Anterior cingulate cortex (tissue), 58 donors: ENCODE measurements around the gene ANXA2R.
"Not testable (repeated sequence)": the region's sequence is repeated elsewhere in the genome, so short reads cannot be mapped to it uniquely, and the experiment has no call there.

Source experiments
- DNase-seq, 58 donors: peaks; one replicate each; lab custom pipeline; 2025; lab: John Stamatoyannopoulos, UW

The ANXA2R gene

GRCh38 chr5:43036856-43037635 is 3.1 kb downstream of the ANXA2R start:
- no peak for DNase-seq

GRCh38 chr5:43036409-43036808 is 3.7 kb downstream of the ANXA2R start:
- no peak for DNase-seq

- DNase-seq: no peak
Observed at GRCh38 chr5:43034591-43034968, 5.5 kb downstream of the ANXA2R start.

GRCh38 chr5:43033841-43034590 is 6.1 kb downstream of the ANXA2R start:
- no peak for DNase-seq

GRCh38 chr5:43027054-43027785 is 12.9 kb downstream of the ANXA2R start:
- no peak for DNase-seq

GRCh38 chr5:43025184-43025950 is 14.8 kb downstream of the ANXA2R start:
- not testable (repeated sequence) for DNase-seq

GRCh38 chr5:43024217-43024616 is 15.9 kb downstream of the ANXA2R start:
- DNase-seq: no peak

- DNase-seq: no peak
Observed at GRCh38 chr5:43021151-43021550, 19.0 kb downstream of the ANXA2R start.

GRCh38 chr5:43020399-43020746 is 19.7 kb downstream of the ANXA2R start:
- DNase-seq: no peak

- DNase-seq: no peak
Observed at GRCh38 chr5:43019614-43020398, 20.3 kb downstream of the ANXA2R start.

GRCh38 chr5:43019291-43019613 is 20.9 kb downstream of the ANXA2R start:
- no peak for DNase-seq

- DNase-seq: no peak
Observed at GRCh38 chr5:43017428-43017815, 22.7 kb downstream of the ANXA2R start.

- no peak for DNase-seq
Observed at GRCh38 chr5:43016217-43016779, 23.8 kb downstream of the ANXA2R start.

- no peak for DNase-seq
Observed at GRCh38 chr5:43014522-43014921, 25.6 kb downstream of the ANXA2R start.

GRCh38 chr5:43010935-43011315 is 29.2 kb downstream of the ANXA2R start:
- no peak for DNase-seq

- DNase-seq: peak in 50 of 58 donors; percentile 8 to 87 (median 46)
Observed at GRCh38 chr5:43008363-43009153, 31.6 kb downstream of the ANXA2R start.

GRCh38 chr5:43007911-43008362 is 32.2 kb downstream of the ANXA2R start:
- peak in 17 of 58 donors; percentile 6 to 73 (median 43) for DNase-seq

GRCh38 chr5:43007246-43007910 is 32.7 kb downstream of the ANXA2R start:
- peak in 47 of 58 donors; percentile 2 to 84 (median 49) for DNase-seq
